Measurements from ENCODE around the gene FBXL13.

Gene FBXL13

DNA sequence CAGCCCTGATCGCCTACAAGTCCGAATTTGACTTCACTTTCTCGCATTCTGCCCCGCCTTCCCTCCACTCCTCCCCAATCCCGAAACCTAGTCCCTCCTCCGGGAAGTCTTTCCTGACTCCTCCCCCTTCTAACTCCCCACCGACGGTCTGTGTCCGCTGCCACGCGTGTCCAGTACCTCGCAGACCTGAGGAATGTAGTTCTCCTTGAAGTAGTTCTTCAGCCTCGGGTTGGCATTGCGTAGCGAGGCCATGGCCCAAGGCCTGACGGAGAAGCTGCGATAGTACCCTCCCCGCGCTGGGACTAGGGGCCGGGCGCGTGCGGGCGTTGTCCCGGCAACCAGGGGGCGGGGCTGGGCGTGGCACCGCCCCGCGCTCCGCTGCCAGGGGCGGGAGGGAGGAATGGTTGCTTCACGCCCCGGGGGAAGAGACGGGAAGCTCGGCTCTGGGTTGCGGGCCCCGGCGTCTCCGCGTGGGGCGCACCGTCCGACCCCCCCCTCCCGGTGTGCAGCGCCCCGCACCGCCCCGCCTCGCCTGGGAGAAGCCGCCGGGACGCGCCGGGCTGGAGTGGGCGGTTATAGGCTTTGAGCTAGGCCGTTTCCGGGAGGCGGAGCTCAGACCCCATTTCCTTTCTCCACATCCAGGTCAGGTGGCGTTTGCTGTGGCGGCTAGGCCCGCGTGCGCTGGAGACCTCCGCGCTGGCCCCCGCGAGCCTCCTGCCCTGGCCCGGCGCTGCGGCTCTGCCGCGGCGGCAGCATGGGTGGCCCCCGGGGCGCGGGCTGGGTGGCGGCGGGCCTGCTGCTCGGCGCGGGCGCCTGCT lies at the start of gene FBXL13, which contains the start of gene ARMC10:
FBXL13 (minus strand) TSS at position 278 of the 818 bp plus-strand sequence.
ARMC10 (plus strand) TSS at position 622 of the 818 bp plus-strand sequence; CDS start at position 755, 133 bp downstream.
- peak within 1 kb of the TSS; percentile 73 for H3K4me3 ChIP-seq (ENCODE audit: low read depth, low read length)
- DNase-seq (ENCODE audit: low read depth) = peak; percentile 93
- TF ChIP-seq, protein P1, sequence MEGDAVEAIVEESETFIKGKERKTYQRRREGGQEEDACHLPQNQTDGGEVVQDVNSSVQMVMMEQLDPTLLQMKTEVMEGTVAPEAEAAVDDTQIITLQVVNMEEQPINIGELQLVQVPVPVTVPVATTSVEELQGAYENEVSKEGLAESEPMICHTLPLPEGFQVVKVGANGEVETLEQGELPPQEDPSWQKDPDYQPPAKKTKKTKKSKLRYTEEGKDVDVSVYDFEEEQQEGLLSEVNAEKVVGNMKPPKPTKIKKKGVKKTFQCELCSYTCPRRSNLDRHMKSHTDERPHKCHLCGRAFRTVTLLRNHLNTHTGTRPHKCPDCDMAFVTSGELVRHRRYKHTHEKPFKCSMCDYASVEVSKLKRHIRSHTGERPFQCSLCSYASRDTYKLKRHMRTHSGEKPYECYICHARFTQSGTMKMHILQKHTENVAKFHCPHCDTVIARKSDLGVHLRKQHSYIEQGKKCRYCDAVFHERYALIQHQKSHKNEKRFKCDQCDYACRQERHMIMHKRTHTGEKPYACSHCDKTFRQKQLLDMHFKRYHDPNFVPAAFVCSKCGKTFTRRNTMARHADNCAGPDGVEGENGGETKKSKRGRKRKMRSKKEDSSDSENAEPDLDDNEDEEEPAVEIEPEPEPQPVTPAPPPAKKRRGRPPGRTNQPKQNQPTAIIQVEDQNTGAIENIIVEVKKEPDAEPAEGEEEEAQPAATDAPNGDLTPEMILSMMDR (IDR thresholded peaks at IDR 0.05; ENCODE audit: insufficient read depth, low read depth, low read length, missing control alignments) = no peak

DNA sequence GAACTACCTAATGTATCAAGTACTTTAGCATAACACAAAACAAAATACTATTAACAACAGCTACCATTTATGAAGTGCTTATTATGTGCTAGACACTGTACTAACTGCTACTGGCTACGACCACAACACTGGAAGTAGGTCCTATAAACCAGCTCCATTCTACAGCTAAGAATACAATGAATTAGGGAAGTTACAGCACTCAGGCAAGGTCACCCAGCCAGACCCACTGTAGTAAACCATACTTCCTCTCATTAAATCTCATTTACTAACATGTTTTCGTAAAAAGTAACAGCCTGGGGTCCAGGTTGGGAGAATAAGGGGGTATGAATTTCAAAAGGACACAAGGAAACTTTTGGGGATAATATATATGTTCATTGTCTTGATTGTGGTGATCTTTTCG lies 48.9 kb upstream of the FBXL13 start:
- H3K4me3 ChIP-seq (ENCODE audit: low read depth, low read length) = no peak overlapping the region
- TF ChIP-seq, protein P1 (IDR thresholded peaks at IDR 0.05; ENCODE audit: insufficient read depth, low read depth, low read length, missing control alignments) = no peak
- no peak for DNase-seq (ENCODE audit: low read depth)

DNA sequence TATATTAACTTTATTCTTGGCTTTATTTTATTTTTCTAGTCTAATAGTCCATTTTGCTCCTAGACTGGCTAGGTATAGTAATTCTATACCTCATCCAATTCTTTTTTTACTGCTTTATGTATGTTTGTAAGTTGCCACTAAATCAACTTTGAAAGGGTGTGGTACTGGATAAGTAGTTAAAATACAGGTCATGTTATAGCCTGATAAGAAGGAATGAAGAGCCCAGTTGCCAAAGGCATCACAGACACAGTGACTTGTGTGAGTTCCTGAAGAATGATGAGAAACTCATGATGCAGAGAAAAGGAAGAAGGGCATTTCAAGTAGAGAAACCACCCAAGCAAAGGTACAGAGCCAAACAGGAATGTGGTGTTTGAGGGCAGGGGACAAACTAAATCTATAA lies 47.0 kb upstream of the FBXL13 start:
- no peak for DNase-seq (ENCODE audit: low read depth)
- no peak overlapping the region for H3K4me3 ChIP-seq (ENCODE audit: low read depth, low read length)
- TF ChIP-seq, protein P1 (IDR thresholded peaks at IDR 0.05; ENCODE audit: insufficient read depth, low read depth, low read length, missing control alignments) = no peak

DNA sequence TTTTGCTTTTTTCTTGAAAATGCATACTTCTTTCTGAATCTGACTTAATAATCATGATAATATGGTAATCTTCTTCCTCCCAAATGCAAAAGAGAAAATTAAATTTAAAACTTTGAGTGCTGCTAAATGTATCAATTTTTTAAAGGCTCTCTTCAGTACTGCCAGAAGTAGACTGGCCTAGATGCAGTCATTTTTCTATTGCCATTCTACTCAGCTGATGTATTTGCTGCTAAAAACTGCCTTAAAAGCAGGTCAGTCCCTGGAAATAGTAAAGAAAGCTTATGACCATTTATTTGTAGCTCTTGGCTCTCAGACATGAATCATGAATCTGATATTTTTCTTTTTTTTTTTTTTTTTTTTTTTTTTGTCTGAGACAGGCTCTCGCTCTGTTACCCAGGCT lies 45.8 kb upstream of the FBXL13 start:
- DNase-seq (ENCODE audit: low read depth) = no peak
- TF ChIP-seq, protein P1 (IDR thresholded peaks at IDR 0.05; ENCODE audit: insufficient read depth, low read depth, low read length, missing control alignments) = no peak

DNA sequence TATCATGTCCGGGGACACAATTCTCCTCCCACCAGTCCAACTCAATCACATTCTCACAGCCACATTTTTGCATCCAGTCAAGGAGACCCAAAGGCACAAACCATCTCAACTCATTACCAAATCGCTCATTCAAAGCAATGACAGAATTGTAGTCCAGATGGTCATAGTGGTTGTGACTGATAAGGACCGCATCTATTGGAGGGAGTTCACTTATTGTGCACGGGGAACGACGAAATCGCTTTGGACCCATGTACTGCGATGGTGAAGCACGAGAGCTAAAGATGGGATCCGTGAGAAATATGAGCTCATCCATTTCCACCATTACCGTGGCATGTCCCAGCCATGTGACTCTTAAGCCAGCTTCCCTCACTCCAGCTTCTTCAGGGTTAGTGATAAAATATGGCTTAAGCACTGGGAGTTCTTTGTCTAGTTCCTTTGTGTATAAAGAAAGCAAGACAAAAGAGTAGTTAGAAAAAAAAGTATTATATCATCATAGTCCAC lies 45.2 kb upstream of the FBXL13 start:
- no peak for DNase-seq (ENCODE audit: low read depth)
- TF ChIP-seq, protein P1 (IDR thresholded peaks at IDR 0.05; ENCODE audit: insufficient read depth, low read depth, low read length, missing control alignments) = no peak
- H3K4me3 ChIP-seq (ENCODE audit: low read depth, low read length) = no peak overlapping the region

More for the DNA sequence above, 45.8 kb upstream of the FBXL13 start:
- no peak overlapping the region for H3K4me3 ChIP-seq (ENCODE audit: low read depth, low read length)

DNA sequence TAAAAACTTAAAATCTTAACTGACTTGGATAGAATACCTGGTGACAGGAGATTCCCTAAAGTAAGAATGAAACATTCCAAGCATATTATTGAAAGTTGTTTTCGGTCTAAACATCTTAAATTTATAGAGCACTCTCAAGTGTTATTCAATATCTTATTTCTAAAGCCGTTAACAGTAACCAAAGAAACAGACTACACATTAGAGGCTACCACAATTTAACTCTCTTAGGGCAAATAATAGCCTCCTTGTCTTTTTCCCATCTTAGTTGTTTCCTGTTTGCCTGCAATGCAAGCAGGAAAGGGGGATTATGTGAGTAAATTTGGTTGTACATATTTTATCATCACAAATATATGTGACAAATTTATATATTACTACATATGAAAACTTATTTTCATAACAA lies 42.9 kb upstream of the FBXL13 start:
- H3K4me3 ChIP-seq (ENCODE audit: low read depth, low read length) = no peak overlapping the region
- DNase-seq (ENCODE audit: low read depth) = no peak
- TF ChIP-seq, protein P1 (IDR thresholded peaks at IDR 0.05; ENCODE audit: insufficient read depth, low read depth, low read length, missing control alignments) = no peak

All from GM12865 (cell line).